Activated CD8-positive, alpha-beta memory T cell treated with anti-CD3 and anti-CD28 coated beads, Interleukin-2, amount 10 ng/mL, durations not matched to agents 7 days and 5 days (primary cell): ENCODE results near the gene YAF2. TPM values are rescaled to one million over a fixed set of nuclear protein-coding genes. Genes with fewer than 3 reads are reported as not detected.

ENCODE experiments used
- ATAC-seq: fragments of 150-1000 bp; cut with Tn5 transposase; one replicate; pipeline ENCODE4 v1.10.0; 2021; ENCODE audit warnings: moderate library complexity
- CTCF ChIA-PET: fragments of 350-600 bp; sonication (Branson Sonifier 250); formaldehyde crosslinking; loops from one replicate; lab custom pipeline; 2021; ENCODE audit warnings: antibody characterized with exemption; lab: Charles Lee
- DNase-seq: peaks from one replicate; pipeline ENCODE4 v3.0.0-alpha.2; 2020
- H3K27ac Mint-ChIP-seq: one replicate; pipeline ENCODE4 v1.8.0; 2021; ENCODE audit warnings: mild to moderate bottlenecking, mixed read lengths
- H3K27me3 Mint-ChIP-seq: one replicate; pipeline ENCODE4 v1.8.0; 2021; ENCODE audit warnings: mixed read lengths
- H3K36me3 Mint-ChIP-seq: one replicate; pipeline ENCODE4 v1.8.0; 2021; ENCODE audit warnings: mild to moderate bottlenecking, mixed read lengths
- H3K4me1 Mint-ChIP-seq: one replicate; pipeline ENCODE4 v1.8.0; 2021; ENCODE audit warnings: mixed read lengths
- H3K4me3 Mint-ChIP-seq: one replicate; pipeline ENCODE4 v1.8.0; 2021; ENCODE audit warnings: mild to moderate bottlenecking, moderate library complexity, mixed read lengths
- H3K9me3 Mint-ChIP-seq: one replicate; pipeline ENCODE4 v1.8.0; 2022; ENCODE audit warnings: low read depth, mixed read lengths
- total RNA-seq, 2 experiments: library from RNA; stranded (reverse); gene quantifications; one replicate each; pipeline ENCODE4 v1.2.3, GENCODE V29; 2021

YAF2 gene
- total RNA-seq, 2 experiments from 2014 or later, result 39.7 to 42.5 TPM

GRCh38 chr12:42174978-42175377 lies 63.1 kb downstream of the YAF2 start:
- H3K27ac Mint-ChIP-seq, result no peak overlapping the region
- ATAC-seq (no peak), DNase-seq (no peak)
- CTCF ChIA-PET, result no interaction called here
- H3K27me3 Mint-ChIP-seq, result no peaks in the 10 kb centered on the region
- peaks cover 3% of the 10 kb centered on the region for H3K9me3 Mint-ChIP-seq
- peaks cover 29% of the 10 kb centered on the region for H3K36me3 Mint-ChIP-seq
- H3K4me1 Mint-ChIP-seq, result no peaks in the 10 kb centered on the region
- no peak overlapping the region for H3K4me3 Mint-ChIP-seq

GRCh38 chr12:42173961-42174521 lies 64.0 kb downstream of the YAF2 start:
- H3K4me1 Mint-ChIP-seq, result no peaks in the 10 kb centered on the region
- no peak for DNase-seq
- no peak for ATAC-seq
- CTCF ChIA-PET, result no interaction called here
- H3K27me3 Mint-ChIP-seq, result no peaks in the 10 kb centered on the region
- no peak overlapping the region for H3K4me3 Mint-ChIP-seq
- no peak overlapping the region for H3K27ac Mint-ChIP-seq
- peaks cover 3% of the 10 kb centered on the region for H3K9me3 Mint-ChIP-seq
- peaks cover 31% of the 10 kb centered on the region for H3K36me3 Mint-ChIP-seq

GRCh38 chr12:42172441-42173210 lies 65.4 kb downstream of the YAF2 start:
- H3K27me3 Mint-ChIP-seq, result no peaks in the 10 kb centered on the region
- no peak for DNase-seq
- no peak overlapping the region for H3K4me3 Mint-ChIP-seq
- H3K36me3 Mint-ChIP-seq, result peaks cover 32% of the 10 kb centered on the region
- no peak overlapping the region for H3K27ac Mint-ChIP-seq
- CTCF ChIA-PET, result no interaction called here
- peaks cover 3% of the 10 kb centered on the region for H3K9me3 Mint-ChIP-seq
- no peaks in the 10 kb centered on the region for H3K4me1 Mint-ChIP-seq
- no peak for ATAC-seq

DNA sequence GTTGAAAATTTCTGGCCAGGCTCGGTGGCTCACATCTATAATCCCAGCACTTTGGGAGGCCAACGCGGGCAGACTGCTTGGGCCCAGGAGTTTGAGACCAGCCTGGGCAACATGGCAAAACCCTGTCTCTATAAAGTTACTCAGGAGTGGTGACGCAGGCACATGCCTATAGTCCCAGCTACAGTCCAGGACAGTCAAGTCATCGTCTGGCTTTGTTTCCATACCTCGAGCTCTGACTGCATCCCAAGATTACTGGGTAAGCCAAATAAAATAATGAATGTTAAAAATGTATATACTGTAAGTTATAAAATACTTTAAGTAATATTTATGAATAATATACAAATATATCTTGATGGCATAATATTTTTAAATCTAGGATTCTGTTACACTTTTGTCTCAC lies 70.3 kb downstream of the YAF2 start:
- Mint-ChIP-seq H3K9me3 (no peaks in the 10 kb centered on the region), H3K4me1 (peaks cover 9% of the 10 kb centered on the region), H3K4me3 (no peak overlapping the region), H3K27me3 (no peaks in the 10 kb centered on the region), H3K36me3 (peaks cover 18% of the 10 kb centered on the region), H3K27ac (no peak overlapping the region)
- no peak for ATAC-seq
- CTCF ChIA-PET, result interaction anchor here (0.7 kb wide), 1 partner anchor 448 kb away, joined by 5 read pairs; no protein-coding TSS in a partner anchor
- no peak for DNase-seq

DNA sequence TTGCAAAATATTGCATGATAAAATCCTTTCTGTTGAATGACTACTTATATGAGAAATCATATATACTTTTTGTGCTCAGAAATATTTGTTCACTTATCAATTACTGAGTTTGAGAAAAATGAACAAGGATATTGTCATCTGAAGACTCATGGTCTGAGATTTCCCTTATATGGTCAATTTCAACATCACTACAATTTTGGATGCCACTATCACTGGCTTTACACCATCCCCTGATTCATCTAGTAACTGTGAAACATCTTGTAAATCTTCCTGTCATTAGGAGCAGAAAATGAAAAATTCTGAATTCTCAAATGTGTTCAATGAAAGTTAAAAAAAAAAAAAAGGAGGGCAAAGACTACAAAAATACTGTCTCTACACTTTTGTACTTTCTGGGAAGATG lies 71.5 kb downstream of the YAF2 start:
- CTCF ChIA-PET, result no interaction called here
- H3K9me3 Mint-ChIP-seq, result no peaks in the 10 kb centered on the region
- no peak overlapping the region for H3K4me3 Mint-ChIP-seq
- no peaks in the 10 kb centered on the region for H3K27me3 Mint-ChIP-seq
- H3K36me3 Mint-ChIP-seq, result peaks cover 19% of the 10 kb centered on the region
- DNase-seq (no peak), ATAC-seq (no peak)
- peaks cover 16% of the 10 kb centered on the region for H3K4me1 Mint-ChIP-seq
- H3K27ac Mint-ChIP-seq, result no peak overlapping the region

DNA sequence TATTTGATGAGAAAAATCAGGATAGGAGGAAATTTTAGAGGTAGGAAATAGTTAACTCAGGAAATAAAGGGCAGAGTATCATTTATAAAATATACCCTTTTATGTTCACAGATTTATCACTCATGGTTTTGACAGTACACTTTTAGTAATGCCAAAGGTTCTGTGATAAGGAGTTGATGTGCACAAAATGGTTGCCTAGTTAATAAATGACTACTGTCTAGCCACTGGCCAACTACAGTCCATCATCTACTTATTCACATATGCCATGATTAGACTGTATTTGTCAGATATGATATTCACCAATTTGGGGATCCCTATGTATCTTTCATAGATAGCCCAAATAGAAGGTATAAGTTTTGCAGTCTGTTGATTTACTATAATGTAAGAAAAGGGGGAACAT lies 74.1 kb downstream of the YAF2 start:
- ATAC-seq (no peak), DNase-seq (no peak)
- H3K27ac Mint-ChIP-seq, result no peak overlapping the region
- no peaks in the 10 kb centered on the region for H3K9me3 Mint-ChIP-seq
- H3K36me3 Mint-ChIP-seq, result peaks cover 15% of the 10 kb centered on the region
- H3K4me3 Mint-ChIP-seq, result no peak overlapping the region
- H3K4me1 Mint-ChIP-seq, result peaks cover 21% of the 10 kb centered on the region
- CTCF ChIA-PET, result no interaction called here
- H3K27me3 Mint-ChIP-seq, result no peaks in the 10 kb centered on the region

GRCh38 chr12:42162965-42163364 lies 75.1 kb downstream of the YAF2 start:
- no peak overlapping the region for H3K27ac Mint-ChIP-seq

GRCh38 chr12:42162193-42162592 lies 75.9 kb downstream of the YAF2 start:
- H3K4me1 Mint-ChIP-seq, result peaks cover 21% of the 10 kb centered on the region
- H3K4me3 Mint-ChIP-seq, result no peak overlapping the region
- peaks cover 13% of the 10 kb centered on the region for H3K36me3 Mint-ChIP-seq
- CTCF ChIA-PET, result no interaction called here
- ATAC-seq, result no peak
- no peaks in the 10 kb centered on the region for H3K27me3 Mint-ChIP-seq
- H3K9me3 Mint-ChIP-seq, result no peaks in the 10 kb centered on the region
- no peak for DNase-seq
- no peak overlapping the region for H3K27ac Mint-ChIP-seq

More at GRCh38 chr12:42162965-42163364, 75.1 kb downstream of the YAF2 start:
- Mint-ChIP-seq H3K9me3 (no peaks in the 10 kb centered on the region), H3K4me1 (peaks cover 21% of the 10 kb centered on the region), H3K36me3 (peaks cover 13% of the 10 kb centered on the region), H3K27me3 (no peaks in the 10 kb centered on the region), H3K4me3 (no peak overlapping the region)
- no peak for ATAC-seq
- CTCF ChIA-PET, result interaction anchor here (1.1 kb wide), 1 partner anchor 9 kb away, joined by 3 read pairs; no protein-coding TSS in a partner anchor
- DNase-seq, result no peak

DNA sequence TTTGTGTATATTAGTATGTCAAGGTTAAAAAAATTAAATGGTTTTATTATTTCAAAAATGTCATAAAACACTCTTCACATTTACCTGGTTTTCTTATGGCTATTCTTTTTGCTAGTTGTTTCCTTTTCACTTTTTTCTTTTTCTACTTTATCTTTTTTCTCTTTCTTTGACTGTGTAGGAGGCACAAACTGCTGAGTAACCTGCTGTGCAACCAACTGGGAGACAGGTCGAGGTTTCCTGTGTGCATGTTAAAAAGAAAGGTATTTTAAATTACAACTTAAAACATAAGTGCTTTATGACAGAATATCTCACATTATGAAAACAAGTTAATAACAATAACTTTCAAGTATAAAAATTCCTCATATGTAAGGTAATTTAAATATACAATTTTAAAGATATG lies 76.5 kb downstream of the YAF2 start:
- CTCF ChIA-PET, result no interaction called here
- Mint-ChIP-seq H3K4me1 (peaks cover 20% of the 10 kb centered on the region), H3K27me3 (no peaks in the 10 kb centered on the region), H3K36me3 (peaks cover 11% of the 10 kb centered on the region), H3K9me3 (no peaks in the 10 kb centered on the region), H3K27ac (peak overlapping the region; percentile 41), H3K4me3 (no peak overlapping the region)
- ATAC-seq (no peak), DNase-seq (no peak)

GRCh38 chr12:42156232-42156631 lies 81.8 kb downstream of the YAF2 start:
- Mint-ChIP-seq H3K4me1 (peaks cover 4% of the 10 kb centered on the region), H3K9me3 (no peaks in the 10 kb centered on the region), H3K27me3 (no peaks in the 10 kb centered on the region), H3K4me3 (no peak overlapping the region), H3K36me3 (peaks cover 4% of the 10 kb centered on the region), H3K27ac (no peak overlapping the region)
- CTCF ChIA-PET, result no interaction called here
- DNase-seq (no peak), ATAC-seq (no peak)

- Mint-ChIP-seq H3K27me3 (no peaks in the 10 kb centered on the region), H3K4me3 (peak overlapping the region; percentile 90), H3K36me3 (peaks cover 3% of the 10 kb centered on the region), H3K9me3 (no peaks in the 10 kb centered on the region), H3K27ac (peak overlapping the region; percentile 84), H3K4me1 (peaks cover 32% of the 10 kb centered on the region)
- no peak for ATAC-seq
- no peak for DNase-seq
- CTCF ChIA-PET, result interaction anchor here (0.8 to 1.5 kb wide), 6 partner anchors 13 to 226 kb away, joined by 3 to 6 read pairs (median 4); no protein-coding TSS in a partner anchor
Measured at GRCh38 chr12:42145552-42146215, 92.4 kb downstream of the YAF2 start.

DNA sequence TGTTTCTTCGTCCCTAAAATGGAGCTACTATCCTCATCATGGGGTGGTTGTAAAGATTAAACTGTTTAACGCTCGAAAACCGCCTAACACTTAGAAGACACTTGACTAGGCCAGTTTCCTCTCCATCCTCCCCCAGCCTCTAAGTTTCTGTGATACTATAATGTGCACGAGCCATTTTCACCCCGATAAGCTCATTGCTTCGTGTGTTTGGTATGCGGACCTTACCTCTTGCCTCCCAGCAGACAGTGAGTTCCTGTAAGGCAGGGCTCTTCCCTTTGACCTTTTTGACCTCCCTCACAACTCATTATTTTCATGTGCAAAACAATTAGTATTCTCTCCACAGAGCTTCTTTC lies 92.9 kb downstream of the YAF2 start:
- peak overlapping the region; percentile 84 for H3K27ac Mint-ChIP-seq
- ATAC-seq, result peak; percentile 2
- no peak for DNase-seq
- H3K9me3 Mint-ChIP-seq, result no peaks in the 10 kb centered on the region
- peak overlapping the region; percentile 90 for H3K4me3 Mint-ChIP-seq
- peaks cover 3% of the 10 kb centered on the region for H3K36me3 Mint-ChIP-seq
- no peaks in the 10 kb centered on the region for H3K27me3 Mint-ChIP-seq
- CTCF ChIA-PET, result interaction anchor here (0.8 to 1.5 kb wide), 6 partner anchors 13 to 227 kb away, joined by 3 to 6 read pairs (median 4); no protein-coding TSS in a partner anchor
- H3K4me1 Mint-ChIP-seq, result peaks cover 36% of the 10 kb centered on the region

GRCh38 chr12:42144408-42145196 lies 93.4 kb downstream of the YAF2 start, which contains the start of gene GXYLT1:
TSS of gene GXYLT1 (minus strand) at chr12:42144874. CDS start at chr12:42144646, 228 bp downstream.
- ATAC-seq (peak; percentile 95), DNase-seq (peak; percentile 85)
- H3K9me3 Mint-ChIP-seq, result no peaks in the 10 kb centered on the region
- H3K4me1 Mint-ChIP-seq, result peaks cover 37% of the 10 kb centered on the region
- peak within 1 kb of the TSS; percentile 90 for H3K4me3 Mint-ChIP-seq
- peak within 1 kb of the TSS; percentile 84 for H3K27ac Mint-ChIP-seq
- peaks cover 3% of the 10 kb centered on the region for H3K36me3 Mint-ChIP-seq
- no peaks in the 10 kb centered on the region for H3K27me3 Mint-ChIP-seq
- CTCF ChIA-PET, result interaction anchor here (0.8 to 1.5 kb wide), 7 partner anchors 14 to 228 kb away, joined by 3 to 6 read pairs (median 3); no protein-coding TSS in a partner anchor
